Sigmoid colon (tissue), 7 donors: ENCODE data around the gene MTFR2. TPM values are rescaled to one million over a fixed set of nuclear protein-coding genes. Genes with fewer than 3 reads are reported as not detected.

Experiments
- DNase-seq: peaks from one replicate; pipeline ENCODE4 v3.0.0-alpha.2; 2019
- H3K27ac ChIP-seq, 4 donors: fragments of 200-600 bp; sonication (generic); one replicate each; pipeline ENCODE4 v1.5.1; 2016 to 2019; ENCODE audit warnings: mild to moderate bottlenecking in 1 of 4
- H3K27me3 ChIP-seq, 3 donors: fragments of 200-600 bp; sonication (generic); one replicate each; pipeline ENCODE4 v1.5.1; 2019; ENCODE audit warnings: mild to moderate bottlenecking in 1 of 3
- H3K36me3 ChIP-seq, 4 donors: fragments of 200-600 bp; sonication (generic); one replicate each; pipeline ENCODE4 v1.5.1; 2016 to 2019
- H3K4me1 ChIP-seq, 4 donors: fragments of 200-600 bp; sonication (generic); one replicate each; pipeline ENCODE4 v1.5.1; 2017 to 2019
- H3K4me3 ChIP-seq, 4 donors: fragments of 200-600 bp; sonication (generic); one replicate each; pipeline ENCODE4 v1.5.1; 2017 to 2019; ENCODE audit warnings: mild to moderate bottlenecking in 2 of 4, moderate library complexity in 1 of 4
- H3K9me3 ChIP-seq, 4 donors: fragments of 200-600 bp in 3 of 4; sonication (generic) in 3 of 4; one replicate each; pipeline versions ENCODE4 v1.5.1 to v1.6.1; 2013 to 2019
- CTCF ChIP-seq, 4 experiments: fragments of 450-650 bp in 3 of 4; fragments of 200-600 bp in 1 of 4; IDR thresholded peaks; one replicate each; pipeline ENCODE4 v1.5.1; 2016 to 2019; ENCODE audit warnings: antibody characterized with exemption in 4 of 4, mild to moderate bottlenecking in 3 of 4, moderate library complexity in 2 of 4
- EP300 ChIP-seq, 4 donors: sonication (generic); formaldehyde crosslinking; IDR thresholded peaks; one replicate each; pipeline ENCODE4 v1.6.1; 2017; ENCODE audit warnings: antibody characterized with exemption in 4 of 4
- POLR2A ChIP-seq, 2 donors: fragments of 450-650 bp; IDR thresholded peaks; one replicate each; pipeline ENCODE4 v1.6.1; 2016; ENCODE audit warnings: antibody characterized with exemption in 2 of 2, mild to moderate bottlenecking in 2 of 2, moderate library complexity in 2 of 2
- POLR2AphosphoS5 ChIP-seq, 4 donors: sonication (generic); formaldehyde crosslinking; IDR thresholded peaks; one replicate each; pipeline ENCODE4 v1.6.1; 2017; ENCODE audit warnings: antibody characterized with exemption in 4 of 4
- WGBS, 2 donors: extraction: QIAGEN DNeasy Blood & Tissue Kit; methylation state at CpG; one replicate each; pipeline ENCODE4 v1.1.7; 2013; 5-methylcytosine and 5-hydroxymethylcytosine counted together
- intact Hi-C: fragments of 100-400 bp; cut with DNase I; formaldehyde crosslinking; loops from one replicate; pipeline ENCODE4 v1.15.1; 2023
- polyA plus RNA-seq, 3 donors: library from polyadenylated mRNA; stranded (reverse); fragments of 200-250 nt; gene quantifications; one replicate each; pipeline ENCODE4 v1.2.3, GENCODE V29; 2013
- total RNA-seq, 4 donors: library from RNA; depleted of rRNA; stranded (reverse); fragments of >200 nt; gene quantifications; one replicate each; pipeline ENCODE4 v1.1.0, GENCODE V29; 2016
- donor health status: healthy with polysubstance abuse.
- donor health status: Bipolar disorder and iron deficiency.
- donor health status: healthy.

Gene MTFR2
- total and polyA plus RNA-seq, 7 donors, result 0.36 to 6.1 (median 1.6) TPM; not detected in 2

- Histone ChIP-seq H3K9me3 (no peaks in the 10 kb centered on the region), H3K27me3 (no peaks in the 10 kb centered on the region), H3K27ac (no peak overlapping the region), H3K36me3 (peaks cover 5 to 49% (median 8%) of the 10 kb centered on the region in 4 donors), H3K4me3 (no peak overlapping the region), H3K4me1 (peaks cover 0 to 63% (median 52%) of the 10 kb centered on the region in 4 donors)
- no peak for TF ChIP-seq EP300 (IDR thresholded peaks at IDR 0.05)
- no peak for TF ChIP-seq CTCF (IDR thresholded peaks at IDR 0.05)
- TF ChIP-seq POLR2AphosphoS5 (IDR thresholded peaks at IDR 0.05), result no peak
- no peak for DNase-seq
- intact Hi-C loops, result no loop called here
- 24 to 71% methylated on average over 3 of the region's 3 CpGs for WGBS, 2 donors
Observed at GRCh38 chr6:136280032-136280609, 30.0 kb upstream of the MTFR2 start.

- Histone ChIP-seq H3K36me3 (peaks cover 27 to 86% (median 38%) of the 10 kb centered on the region in 4 donors), H3K27ac (peak overlapping the region in 1 of 4 donors; percentile 18)
Observed at GRCh38 chr6:136274062-136274461, 24.0 kb upstream of the MTFR2 start.

GRCh38 chr6:136265101-136265500 lies 15.0 kb upstream of the MTFR2 start:
- Histone ChIP-seq H3K4me1 (peaks cover 0 to 5% (median 0%) of the 10 kb centered on the region in 4 donors), H3K36me3 (peaks cover 15 to 100% (median 48%) of the 10 kb centered on the region in 4 donors), H3K27me3 (no peaks in the 10 kb centered on the region), H3K9me3 (no peaks in the 10 kb centered on the region), H3K4me3 (no peak overlapping the region), H3K27ac (no peak overlapping the region)
- TF ChIP-seq CTCF (IDR thresholded peaks at IDR 0.05), result no peak
- TF ChIP-seq EP300 (IDR thresholded peaks at IDR 0.05), result no peak
- no peak for TF ChIP-seq POLR2AphosphoS5 (IDR thresholded peaks at IDR 0.05)
- no peak for TF ChIP-seq POLR2A (IDR thresholded peaks at IDR 0.05)
- 80 to 86% methylated on average over 1 of the region's 1 CpG for WGBS, 2 donors
- intact Hi-C loops, result no loop called here
- DNase-seq, result no peak

More at GRCh38 chr6:136274062-136274461, 24.0 kb upstream of the MTFR2 start:
- Histone ChIP-seq H3K9me3 (no peaks in the 10 kb centered on the region), H3K27me3 (no peaks in the 10 kb centered on the region), H3K4me3 (no peak overlapping the region), H3K4me1 (peaks cover 0 to 8% (median 0%) of the 10 kb centered on the region in 4 donors)
- TF ChIP-seq POLR2AphosphoS5 (IDR thresholded peaks at IDR 0.05) (no peak), CTCF (IDR thresholded peaks at IDR 0.05) (no peak)
- intact Hi-C loops, result no loop called here
- DNase-seq, result no peak
- 88 to 96% methylated on average over 1 of the region's 1 CpG for WGBS, 2 donors

- Histone ChIP-seq H3K4me3 (no peak overlapping the region), H3K27me3 (no peaks in the 10 kb centered on the region), H3K4me1 (peaks cover 0 to 5% (median 0%) of the 10 kb centered on the region in 4 donors), H3K9me3 (no peaks in the 10 kb centered on the region), H3K27ac (no peak overlapping the region), H3K36me3 (peaks cover 15 to 100% (median 38%) of the 10 kb centered on the region in 4 donors)
- 64 to 86% methylated on average over 1 of the region's 1 CpG for WGBS, 2 donors
- intact Hi-C loops, result no loop called here
- TF ChIP-seq POLR2A (IDR thresholded peaks at IDR 0.05) (no peak), EP300 (IDR thresholded peaks at IDR 0.05) (no peak), CTCF (IDR thresholded peaks at IDR 0.05) (no peak), POLR2AphosphoS5 (IDR thresholded peaks at IDR 0.05) (no peak)
- DNase-seq, result no peak
Observed at GRCh38 chr6:136262940-136263339, 12.8 kb upstream of the MTFR2 start.
